ENCODE results near the gene HDAC3.

HDAC3 gene

GRCh38 chr5:141636413-141637122, at the start of gene HDAC3, which contains the start of gene RELL2:
Gene HDAC3, minus strand, starts transcription at chr5:141636849. Its CDS starts 59 bp downstream, at chr5:141636790.
Gene RELL2, plus strand, starts transcription at chr5:141636997. Its CDS starts 1,229 bp downstream, at chr5:141638226.
- no peak for DNase-seq

- DNase-seq = no peak
Measured at GRCh38 chr5:141685591-141685990, 48.9 kb upstream of the HDAC3 start.

- no peak for DNase-seq
Measured at GRCh38 chr5:141683596-141684141, 47.0 kb upstream of the HDAC3 start.

- no peak for DNase-seq
Measured at GRCh38 chr5:141681695-141682641, 45.3 kb upstream of the HDAC3 start, which contains the start of gene ARAP3. Gene ARAP3, minus strand, starts transcription at chr5:141682230. Its CDS starts 1,744 bp downstream, at chr5:141680486.

- DNase-seq = no peak
Measured at GRCh38 chr5:141681295-141681694, 44.6 kb upstream of the HDAC3 start.

- no peak for DNase-seq
Measured at GRCh38 chr5:141680751-141681201, 44.1 kb upstream of the HDAC3 start.

- no peak for DNase-seq
Measured at GRCh38 chr5:141680178-141680577, 43.5 kb upstream of the HDAC3 start.

GRCh38 chr5:141677415-141677814, 40.8 kb upstream of the HDAC3 start:
- no peak for DNase-seq

GRCh38 chr5:141675672-141676071, 39.0 kb upstream of the HDAC3 start:
- no peak for DNase-seq

GRCh38 chr5:141674747-141675146, 38.1 kb upstream of the HDAC3 start:
- DNase-seq = no peak

- no peak for DNase-seq
Measured at GRCh38 chr5:141672841-141673813, 36.5 kb upstream of the HDAC3 start.

GRCh38 chr5:141672071-141672840, 35.6 kb upstream of the HDAC3 start:
- no peak for DNase-seq

GRCh38 chr5:141669520-141669919, 32.9 kb upstream of the HDAC3 start:
- DNase-seq = no peak

GRCh38 chr5:141668601-141669265, 32.1 kb upstream of the HDAC3 start:
- DNase-seq = no peak

- DNase-seq = no peak
Measured at GRCh38 chr5:141665995-141666940, 29.6 kb upstream of the HDAC3 start.

- DNase-seq = no peak
Measured at GRCh38 chr5:141664733-141665461, 28.2 kb upstream of the HDAC3 start.

GRCh38 chr5:141663506-141663905, 26.9 kb upstream of the HDAC3 start:
- no peak for DNase-seq

GRCh38 chr5:141662028-141662427, 25.4 kb upstream of the HDAC3 start:
- DNase-seq = no peak
